HAP-1 (cell line): ENCODE measurements around the gene HNRNPCL4.
"Not testable (repeated sequence)": the region's sequence is repeated elsewhere in the genome, so short reads cannot be mapped to it uniquely, and the experiment has no call there.

ENCODE experiments used
- DNase-seq, 2 experiments: peaks; one replicate each; pipeline ENCODE4 v3.0.0-alpha.2; 2016 to 2020; ENCODE audit warnings: low spot score in 2 of 2
- H3K27me3 ChIP-seq: fragments of 250-450 bp; sonication (Bioruptor Pico); 2 replicates; pipeline ENCODE4 v1.5.1; 2020; ENCODE audit warnings: low read depth, mild to moderate bottlenecking, moderate library complexity
- H3K36me3 ChIP-seq: fragments of 250-450 bp; sonication (Bioruptor Pico); replicated peaks from 2 replicates; pipeline ENCODE4 v1.5.1; 2020; ENCODE audit warnings: mild to moderate bottlenecking
- H3K4me1 ChIP-seq: fragments of 250-450 bp; sonication (Bioruptor Pico); 2 replicates; pipeline ENCODE4 v1.5.1; 2020; ENCODE audit warnings: mild to moderate bottlenecking
- H3K4me3 ChIP-seq: fragments of 250-450 bp; sonication (Bioruptor Pico); 2 replicates; pipeline ENCODE4 v1.5.1; 2020; ENCODE audit warnings: mild to moderate bottlenecking, moderate library complexity
- H3K9me3 ChIP-seq: fragments of 250-450 bp; sonication (Bioruptor Pico); 2 replicates; pipeline ENCODE4 v1.5.1; 2020; ENCODE audit warnings: mild to moderate bottlenecking, moderate library complexity
- in situ Hi-C: fragments of 300-500 bp; cut with MboI; formaldehyde crosslinking; loops from 3 replicates; pipeline ENCODE4 v1.14.3; 2020; ENCODE audit warnings: low sequenced_read_pairs, inconsistent platforms, mixed read lengths

Gene HNRNPCL4

GRCh38 chr1:13165531-13165930 is at the start of gene HNRNPCL4:
TSS of gene HNRNPCL4 (minus strand) at chr1:13165631. CDS start at chr1:13165467, 164 bp downstream.
- H3K36me3 ChIP-seq, H3K4me3 ChIP-seq, H3K9me3 ChIP-seq, H3K4me1 ChIP-seq, DNase-seq, in situ Hi-C loops, H3K27me3 ChIP-seq: not testable (repeated sequence)

- H3K9me3 ChIP-seq, in situ Hi-C loops, H3K4me1 ChIP-seq, H3K36me3 ChIP-seq, H3K4me3 ChIP-seq, H3K27me3 ChIP-seq, DNase-seq: not testable (repeated sequence)
Measured at GRCh38 chr1:13208712-13209111, 43.3 kb upstream of the HNRNPCL4 start.

- H3K36me3 ChIP-seq, H3K4me1 ChIP-seq, DNase-seq, H3K9me3 ChIP-seq, in situ Hi-C loops, H3K27me3 ChIP-seq, H3K4me3 ChIP-seq: not testable (repeated sequence)
Measured at GRCh38 chr1:13201309-13201708, 35.9 kb upstream of the HNRNPCL4 start, which contains the start of gene PRAMEF13. TSS of gene PRAMEF13 (minus strand) at chr1:13201409. CDS start at chr1:13199589, 1,820 bp downstream.

GRCh38 chr1:13171548-13171947 is 6.1 kb upstream of the HNRNPCL4 start, which contains the start of gene PRAMEF9:
TSS of gene PRAMEF9 (plus strand) at chr1:13171848. CDS start at chr1:13175281, 3,433 bp downstream.
- H3K36me3 ChIP-seq, DNase-seq, H3K9me3 ChIP-seq, in situ Hi-C loops, H3K4me1 ChIP-seq, H3K4me3 ChIP-seq, H3K27me3 ChIP-seq: not testable (repeated sequence)

- DNase-seq, H3K27me3 ChIP-seq, H3K36me3 ChIP-seq, in situ Hi-C loops, H3K9me3 ChIP-seq, H3K4me3 ChIP-seq, H3K4me1 ChIP-seq: not testable (repeated sequence)
Measured at GRCh38 chr1:13155909-13156308, 9.5 kb downstream of the HNRNPCL4 start, which contains the start of gene PRAMEF26. TSS of gene PRAMEF26 (minus strand) at chr1:13156009. CDS start at chr1:13153095, 2,914 bp downstream.

GRCh38 chr1:13116754-13117153 is 48.7 kb downstream of the HNRNPCL4 start, which contains the start of gene HNRNPCL2:
TSS of gene HNRNPCL2 (minus strand) at chr1:13116854. CDS start at chr1:13116400, 454 bp downstream.
- H3K4me3 ChIP-seq, H3K36me3 ChIP-seq, H3K9me3 ChIP-seq, H3K4me1 ChIP-seq, H3K27me3 ChIP-seq, DNase-seq, in situ Hi-C loops: not testable (repeated sequence)
